A673 (cell line): Measurements from ENCODE around the gene SARS2. TPM values are rescaled to one million over a fixed set of nuclear protein-coding genes. Genes with fewer than 3 reads are reported as not detected.

Experiments
- BruUV-seq: library from RNA; stranded (reverse); fragments of 400-500 nt; replicated peaks from 2 replicates; lab custom pipeline; 2021; lab: Mats Ljungman, UMichigan
- CTCF ChIA-PET: fragments of 300-600 bp; sonication (Branson Sonifier 250); formaldehyde crosslinking; loops from one replicate; lab custom pipeline; 2022; ENCODE audit warnings: antibody characterized with exemption; lab: Charles Lee
- POLR2A ChIA-PET: fragments of 300-600 bp; sonication (Branson Sonifier 250); formaldehyde crosslinking; loops from one replicate; lab custom pipeline; 2022; ENCODE audit warnings: antibody characterized with exemption; ENCODE audit not compliant: low non-redundant PET; lab: Charles Lee
- DNase-seq: peaks from one replicate; pipeline ENCODE4 v3.0.0-alpha.2; 2015; ENCODE audit warnings: low spot score
- H3K27ac ChIP-seq: fragments of 200-600 bp; sonication (generic); 2 replicates; pipeline ENCODE4 v1.5.1; 2016; ENCODE audit warnings: mixed run types, low read depth, mild to moderate bottlenecking, mixed read lengths, antibody characterized with exemption, low read length; ENCODE audit not compliant: poor library complexity, severe bottlenecking
- H3K27me3 ChIP-seq: fragments of 200-600 bp; sonication (generic); replicated peaks from 2 replicates; pipeline ENCODE4 v1.6.1; 2017; ENCODE audit warnings: mixed run types, low read depth, mild to moderate bottlenecking, mixed read lengths, antibody characterized with exemption, low read length; ENCODE audit not compliant: insufficient read depth, poor library complexity
- H3K36me3 ChIP-seq: fragments of 200-600 bp; sonication (generic); 2 replicates; pipeline ENCODE4 v1.6.1; 2016; ENCODE audit warnings: mixed run types, mild to moderate bottlenecking, mixed read lengths, antibody characterized with exemption, low read length; ENCODE audit not compliant: insufficient read depth, poor library complexity, severe bottlenecking
- H3K4me1 ChIP-seq: fragments of 200-600 bp; sonication (generic); 2 replicates; pipeline ENCODE4 v1.6.1; 2017; ENCODE audit warnings: mixed run types, mild to moderate bottlenecking, mixed read lengths, antibody characterized with exemption, low read length; ENCODE audit not compliant: insufficient read depth, poor library complexity, severe bottlenecking
- H3K4me3 ChIP-seq: fragments of 200-600 bp; sonication (generic); 2 replicates; pipeline ENCODE4 v1.5.1; 2016; ENCODE audit warnings: low read depth, mixed run types, mild to moderate bottlenecking, mixed read lengths, low read length; ENCODE audit not compliant: poor library complexity, severe bottlenecking
- H3K9me3 ChIP-seq: fragments of 200-600 bp; sonication (generic); 2 replicates; pipeline ENCODE4 v1.6.1; 2016; ENCODE audit warnings: mixed run types, low read depth, mild to moderate bottlenecking, mixed read lengths, antibody characterized with exemption, low read length; ENCODE audit not compliant: poor library complexity, severe bottlenecking
- EZH2 ChIP-seq: fragments of 200-600 bp; sonication (generic); IDR thresholded peaks from 2 replicates; pipeline ENCODE4 v1.6.1; 2017; ENCODE audit warnings: borderline replicate concordance, low read depth, mild to moderate bottlenecking, mixed read lengths, antibody characterized with exemption, low read length; ENCODE audit not compliant: poor library complexity, severe bottlenecking
- intact Hi-C: fragments of 100-400 bp; cut with micrococcal nuclease; formaldehyde crosslinking; loops from one replicate; pipeline ENCODE4 v1.10.0; 2022; ENCODE audit not compliant: unreplicated experiment
- total RNA-seq: library from RNA; stranded (reverse); gene quantifications from 2 replicates; pipeline ENCODE4 v1.2.3, GENCODE V29; 2021
- TF ChIP-seq, protein P1 (sequence below): fragments of 300-800, 200-600 bp; sonication (generic); conservative IDR thresholded peaks from 2 replicates; pipeline ENCODE4 v1.5.1; 2017; ENCODE audit warnings: low read depth, mild to moderate bottlenecking, antibody characterized with exemption, low read length, moderate library complexity, mixed read lengths

SARS2 gene
- total RNA-seq, 1 experiment from 2014 or later = 58.6 TPM

DNA sequence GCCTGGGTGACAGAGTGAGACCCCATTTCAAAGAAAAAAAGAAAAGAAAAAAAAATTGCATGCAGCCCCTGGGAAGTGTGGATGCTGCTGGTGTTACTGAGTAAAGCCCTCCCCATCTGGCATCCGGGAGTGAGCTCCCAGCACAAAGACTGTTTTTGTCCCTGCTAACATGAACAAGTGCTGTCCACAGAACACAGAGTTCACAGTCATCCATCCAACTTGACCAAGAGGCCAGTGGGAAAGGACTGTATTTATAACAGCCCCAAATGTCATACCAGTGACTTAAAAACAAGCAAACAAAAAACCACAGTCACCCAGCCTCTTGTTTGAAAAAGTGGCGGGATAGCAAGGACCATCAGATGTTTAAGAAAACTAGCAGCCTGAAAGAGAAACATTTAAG, 34.2 kb upstream of the SARS2 start:
- H3K36me3 ChIP-seq = peaks cover 5% of the 10 kb centered on the region
- no peaks in the 10 kb centered on the region for H3K27me3 ChIP-seq
- intact Hi-C loops = loop anchor here (5.0 kb wide), 1 partner anchor 363 kb away; no protein-coding TSS in a partner anchor
- no peaks in the 10 kb centered on the region for H3K4me1 ChIP-seq
- POLR2A ChIA-PET = no interaction called here
- no peak for DNase-seq
- BruUV-seq = no TSS peak
- H3K9me3 ChIP-seq = no peaks in the 10 kb centered on the region
- CTCF ChIA-PET = no interaction called here
- no peak overlapping the region for H3K27ac ChIP-seq
- TF ChIP-seq, protein P1, sequence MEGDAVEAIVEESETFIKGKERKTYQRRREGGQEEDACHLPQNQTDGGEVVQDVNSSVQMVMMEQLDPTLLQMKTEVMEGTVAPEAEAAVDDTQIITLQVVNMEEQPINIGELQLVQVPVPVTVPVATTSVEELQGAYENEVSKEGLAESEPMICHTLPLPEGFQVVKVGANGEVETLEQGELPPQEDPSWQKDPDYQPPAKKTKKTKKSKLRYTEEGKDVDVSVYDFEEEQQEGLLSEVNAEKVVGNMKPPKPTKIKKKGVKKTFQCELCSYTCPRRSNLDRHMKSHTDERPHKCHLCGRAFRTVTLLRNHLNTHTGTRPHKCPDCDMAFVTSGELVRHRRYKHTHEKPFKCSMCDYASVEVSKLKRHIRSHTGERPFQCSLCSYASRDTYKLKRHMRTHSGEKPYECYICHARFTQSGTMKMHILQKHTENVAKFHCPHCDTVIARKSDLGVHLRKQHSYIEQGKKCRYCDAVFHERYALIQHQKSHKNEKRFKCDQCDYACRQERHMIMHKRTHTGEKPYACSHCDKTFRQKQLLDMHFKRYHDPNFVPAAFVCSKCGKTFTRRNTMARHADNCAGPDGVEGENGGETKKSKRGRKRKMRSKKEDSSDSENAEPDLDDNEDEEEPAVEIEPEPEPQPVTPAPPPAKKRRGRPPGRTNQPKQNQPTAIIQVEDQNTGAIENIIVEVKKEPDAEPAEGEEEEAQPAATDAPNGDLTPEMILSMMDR = no peak
- no peak for TF ChIP-seq EZH2
- H3K4me3 ChIP-seq = no peak overlapping the region

DNA sequence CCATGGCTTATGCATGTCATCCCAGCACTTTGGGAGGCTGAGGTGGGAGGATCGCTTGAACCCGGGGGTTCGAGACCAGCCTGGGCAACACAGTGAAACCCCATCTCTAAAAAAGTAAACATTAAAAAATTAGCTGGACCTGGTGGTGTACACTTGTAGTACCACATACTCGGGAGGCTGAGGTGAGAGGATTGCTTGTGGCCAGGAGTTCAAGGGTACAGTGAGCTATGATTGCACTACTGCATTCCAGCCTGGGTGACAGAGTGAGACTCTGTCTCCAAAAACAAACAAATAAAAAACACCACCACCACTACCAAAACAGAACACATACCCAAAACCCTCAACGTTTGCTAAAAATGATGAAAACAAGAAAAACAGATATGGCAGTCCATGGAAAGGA, 29.1 kb upstream of the SARS2 start:
- CTCF ChIA-PET = no interaction called here
- Histone ChIP-seq H3K4me1 (no peaks in the 10 kb centered on the region), H3K9me3 (no peaks in the 10 kb centered on the region), H3K36me3 (no peaks in the 10 kb centered on the region), H3K27ac (no peak overlapping the region), H3K4me3 (no peak overlapping the region), H3K27me3 (no peaks in the 10 kb centered on the region)
- BruUV-seq = no TSS peak
- intact Hi-C loops = loop anchor here (5.0 kb wide), 1 partner anchor 368 kb away; no protein-coding TSS in a partner anchor
- POLR2A ChIA-PET = no interaction called here
- DNase-seq = no peak
- no peak for TF ChIP-seq EZH2
- TF ChIP-seq, protein P1 = no peak

DNA sequence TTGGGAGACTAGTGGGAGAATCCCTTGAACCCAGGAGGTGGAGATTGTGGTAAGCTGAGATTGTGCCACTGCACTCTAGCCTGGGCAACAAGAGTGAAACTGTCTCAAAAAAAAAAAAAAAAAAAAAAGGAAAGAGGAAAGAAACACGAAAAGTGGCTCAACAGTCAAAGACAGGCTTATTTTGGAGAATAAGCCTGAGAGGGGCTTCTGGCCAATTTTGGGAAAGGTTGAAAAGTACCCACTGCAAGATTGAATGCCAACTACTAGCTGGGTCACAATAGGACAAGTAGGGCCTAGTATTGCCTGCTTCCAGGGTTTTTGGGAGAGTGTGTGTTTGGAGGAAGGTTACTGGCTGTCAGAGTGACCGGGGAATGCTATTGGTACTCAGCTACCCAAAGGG, 27.7 kb upstream of the SARS2 start:
- no peak overlapping the region for H3K27ac ChIP-seq
- no peaks in the 10 kb centered on the region for H3K4me1 ChIP-seq
- H3K4me3 ChIP-seq = no peak overlapping the region
- no peaks in the 10 kb centered on the region for H3K9me3 ChIP-seq
- no TSS peak for BruUV-seq
- no peaks in the 10 kb centered on the region for H3K36me3 ChIP-seq
- no peak for TF ChIP-seq EZH2
- TF ChIP-seq, protein P1 = no peak
- CTCF ChIA-PET = no interaction called here
- intact Hi-C loops = no loop called here
- POLR2A ChIA-PET = no interaction called here
- DNase-seq = no peak
- H3K27me3 ChIP-seq = no peaks in the 10 kb centered on the region
